Stimulated activated CD8-positive, alpha-beta memory T cell treated with anti-CD3 and anti-CD28 coated beads, Interleukin-7, amount 100 ng/mL, for 1 hour (primary cell): ENCODE data around the gene FMN2.
"Not testable (repeated sequence)": the region's sequence is repeated elsewhere in the genome, so short reads cannot be mapped to it uniquely, and the experiment has no call there.

Experiments
- DNase-seq, 2 donors: peaks; one replicate each; pipeline ENCODE4 v3.0.0-alpha.2; 2020; ENCODE audit warnings: low read depth in 2 of 2

Gene FMN2

GRCh38 chr1:240310226-240310925 lies 218.7 kb downstream of the FMN2 start:
- DNase-seq: no peak

- DNase-seq: no peak
These were observed 221.2 kb downstream of the FMN2 start for GRCh38 chr1:240312872-240313271.

GRCh38 chr1:240314845-240315801 lies 223.4 kb downstream of the FMN2 start:
- DNase-seq: no peak

GRCh38 chr1:240319998-240320397 lies 228.3 kb downstream of the FMN2 start:
- no peak for DNase-seq

GRCh38 chr1:240320659-240321058 lies 229.0 kb downstream of the FMN2 start:
- DNase-seq: no peak

GRCh38 chr1:240322943-240323342 lies 231.3 kb downstream of the FMN2 start:
- no peak for DNase-seq

- DNase-seq: not testable (repeated sequence)
These were observed 236.7 kb downstream of the FMN2 start for GRCh38 chr1:240328382-240328781.

GRCh38 chr1:240329443-240329842 lies 237.8 kb downstream of the FMN2 start:
- DNase-seq: no peak

- DNase-seq: no peak
These were observed 241.0 kb downstream of the FMN2 start for GRCh38 chr1:240332672-240333071.

GRCh38 chr1:240337781-240338180 lies 246.1 kb downstream of the FMN2 start:
- no peak for DNase-seq

- no peak for DNase-seq
These were observed 247.2 kb downstream of the FMN2 start for GRCh38 chr1:240338837-240339236.

GRCh38 chr1:240341365-240342250 lies 249.9 kb downstream of the FMN2 start:
- no peak for DNase-seq

- DNase-seq: no peak
These were observed 250.6 kb downstream of the FMN2 start for GRCh38 chr1:240342251-240342625.

GRCh38 chr1:240343045-240343444 lies 251.4 kb downstream of the FMN2 start:
- DNase-seq: no peak

GRCh38 chr1:240343966-240344365 lies 252.3 kb downstream of the FMN2 start:
- no peak for DNase-seq

GRCh38 chr1:240344918-240345317 lies 253.2 kb downstream of the FMN2 start:
- no peak for DNase-seq

GRCh38 chr1:240349695-240350094 lies 258.0 kb downstream of the FMN2 start:
- no peak for DNase-seq

GRCh38 chr1:240350910-240351331 lies 259.2 kb downstream of the FMN2 start:
- no peak for DNase-seq

GRCh38 chr1:240351690-240352089 lies 260.0 kb downstream of the FMN2 start:
- no peak for DNase-seq

- DNase-seq: no peak
These were observed 261.1 kb downstream of the FMN2 start for GRCh38 chr1:240352769-240353168.

- no peak for DNase-seq
These were observed 264.9 kb downstream of the FMN2 start for GRCh38 chr1:240356568-240356967.

- DNase-seq: no peak
These were observed 270.4 kb downstream of the FMN2 start for GRCh38 chr1:240362046-240362445.
